ENCODE results near the gene PLS1.
"Not testable (repeated sequence)": the region's sequence is repeated elsewhere in the genome, so short reads cannot be mapped to it uniquely, and the experiment has no call there.

PLS1 gene

GRCh38 chr3:142734834-142735233 lies 138.6 kb downstream of the PLS1 start:
- no peak for DNase-seq (ENCODE audit: low spot score)
- TF ChIP-seq CTCF (IDR thresholded peaks at IDR 0.05), result no peak
- no peak overlapping the region for H3K4me3 ChIP-seq
- H3K27ac ChIP-seq, result no peak overlapping the region

GRCh38 chr3:142735462-142735861 lies 139.3 kb downstream of the PLS1 start:
- no peak for DNase-seq (ENCODE audit: low spot score)
- Histone ChIP-seq H3K4me3 (no peak overlapping the region), H3K27ac (no peak overlapping the region)
- no peak for TF ChIP-seq CTCF (IDR thresholded peaks at IDR 0.05)

GRCh38 chr3:142738396-142738795 lies 142.2 kb downstream of the PLS1 start:
- Histone ChIP-seq H3K4me3 (no peak overlapping the region), H3K27ac (no peak overlapping the region)
- no peak for DNase-seq (ENCODE audit: low spot score)
- no peak for TF ChIP-seq CTCF (IDR thresholded peaks at IDR 0.05)

- Histone ChIP-seq H3K4me3 (no peak overlapping the region), H3K27ac (no peak overlapping the region)
- no peak for DNase-seq (ENCODE audit: low spot score)
- no peak for TF ChIP-seq CTCF (IDR thresholded peaks at IDR 0.05)
Measured at GRCh38 chr3:142746646-142747045, 150.5 kb downstream of the PLS1 start.

- not testable (repeated sequence) for H3K27ac ChIP-seq; DNase-seq (ENCODE audit: low spot score); H3K4me3 ChIP-seq
Measured at GRCh38 chr3:142750531-142750930, 154.3 kb downstream of the PLS1 start.

GRCh38 chr3:142752605-142753004 lies 156.4 kb downstream of the PLS1 start:
- DNase-seq (ENCODE audit: low spot score); H3K27ac ChIP-seq; H3K4me3 ChIP-seq: not testable (repeated sequence)

- no peak overlapping the region for H3K4me3 ChIP-seq
- H3K27ac ChIP-seq, result no peak overlapping the region
- no peak for DNase-seq (ENCODE audit: low spot score)
- TF ChIP-seq CTCF (IDR thresholded peaks at IDR 0.05), result no peak
Measured at GRCh38 chr3:142754494-142754893, 158.3 kb downstream of the PLS1 start.
